CD4-positive, alpha-beta T cell treated with Interferon gamma for 1 hour (primary cell): Measurements from ENCODE around the gene SLC7A7.
A peak's percentile ranks its signal among the peaks of the same experiment; 100 is the strongest.
"Not testable (repeated sequence)": the region's sequence is repeated elsewhere in the genome, so short reads cannot be mapped to it uniquely, and the experiment has no call there.

ENCODE experiments used
- DNase-seq: peaks from one replicate; pipeline ENCODE4 v3.0.0-alpha.2; 2020

The SLC7A7 gene

GRCh38 chr14:22814941-22815713 is at the start of gene SLC7A7:
SLC7A7 (minus strand) TSS chr14:22815435; CDS start chr14:22813398, 2,037 bp downstream.
- no peak for DNase-seq

- DNase-seq, result no peak
Observed at GRCh38 chr14:22864979-22865378, 49.7 kb upstream of the SLC7A7 start.

DNA sequence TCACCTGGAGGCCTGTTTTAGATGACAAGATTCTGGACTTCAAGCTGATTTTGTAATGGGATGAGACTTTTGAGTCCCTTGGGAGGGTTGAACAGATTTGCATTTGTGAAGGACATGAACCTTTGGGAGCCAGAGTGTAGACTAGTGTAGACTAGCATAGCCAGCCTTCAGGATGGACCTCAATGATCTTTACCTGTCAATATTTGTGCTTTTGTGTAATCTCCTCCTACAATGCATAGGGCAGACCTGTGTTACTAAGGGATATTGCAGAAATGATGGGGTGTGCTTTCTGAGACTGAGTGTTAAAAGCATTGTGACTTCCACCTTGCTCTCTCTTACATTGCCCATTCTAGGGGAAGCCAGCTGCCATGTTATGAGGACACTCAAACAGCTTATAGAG is 46.4 kb upstream of the SLC7A7 start:
- no peak for DNase-seq

DNA sequence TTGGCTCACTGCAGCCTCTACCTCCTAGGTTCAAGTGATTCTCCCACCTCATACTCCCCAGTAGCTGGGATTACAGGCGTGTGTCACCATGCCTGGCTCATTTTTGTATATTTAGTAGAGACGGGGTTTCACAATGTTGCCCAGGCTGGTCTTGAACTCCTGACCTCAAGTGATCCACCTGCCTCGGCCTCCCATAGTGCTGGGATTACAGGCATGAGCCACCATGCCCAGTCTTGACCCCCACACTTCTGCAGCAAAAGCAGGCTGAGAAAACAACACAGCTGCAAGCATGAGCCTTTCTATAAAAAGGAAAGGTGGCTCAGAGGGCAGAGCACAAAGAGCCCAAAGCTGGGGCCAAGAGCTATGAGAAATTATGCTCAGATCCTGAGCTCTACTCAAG is 45.1 kb upstream of the SLC7A7 start:
- not testable (repeated sequence) for DNase-seq

DNA sequence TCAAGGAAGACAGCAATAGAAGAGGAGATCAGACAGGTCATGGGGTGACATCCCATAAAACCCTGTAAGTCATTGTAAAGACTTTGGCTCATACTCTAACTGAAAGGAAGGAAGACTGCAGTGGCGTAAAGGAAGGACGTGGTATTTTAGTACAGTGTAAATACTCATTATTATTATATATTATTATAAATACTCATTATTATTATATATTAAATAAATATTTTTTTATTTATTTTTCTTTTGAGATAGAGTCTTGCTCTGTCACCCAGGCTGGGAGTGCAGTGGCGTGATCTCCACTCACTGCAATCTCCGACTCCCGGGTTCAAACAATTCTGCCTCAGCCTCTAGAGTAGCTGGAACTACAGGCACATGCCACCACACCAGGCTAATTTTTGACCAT is 41.2 kb upstream of the SLC7A7 start:
- DNase-seq, result no peak

DNA sequence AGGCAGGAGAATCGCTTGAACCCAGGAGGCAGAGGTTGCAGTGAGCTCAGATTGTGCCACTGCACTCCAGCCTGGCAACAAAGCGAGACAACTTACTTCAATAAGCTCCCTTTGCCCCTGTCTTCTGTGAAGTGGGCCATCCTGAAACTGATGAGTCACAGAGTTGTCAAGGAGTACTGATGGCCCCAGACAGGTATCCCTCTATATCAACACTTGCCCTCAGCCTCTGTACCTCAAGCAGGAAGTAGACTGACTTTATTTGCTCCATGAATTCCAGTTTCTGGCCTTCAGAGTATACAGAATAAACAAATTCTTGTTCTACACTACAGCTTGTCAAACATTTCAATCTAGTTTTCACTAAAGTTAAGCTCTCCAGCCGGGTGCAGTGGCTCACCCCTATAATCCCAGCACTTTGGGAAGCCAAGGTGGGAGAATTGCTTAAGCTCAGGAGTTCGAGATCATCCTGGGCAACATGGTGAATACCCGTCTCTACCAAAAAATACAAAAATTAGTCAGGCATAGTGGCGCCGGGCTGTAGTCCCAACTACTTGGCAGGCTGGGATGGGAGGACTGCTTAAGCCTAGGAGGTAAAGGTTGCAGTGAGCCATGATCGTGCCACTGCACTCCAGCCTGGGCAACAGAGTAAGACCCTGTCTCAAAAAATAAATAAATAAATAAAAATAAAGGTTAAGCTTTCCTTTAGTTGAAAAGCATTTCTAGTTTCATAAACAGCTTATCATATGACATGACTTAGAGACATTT is 39.9 kb upstream of the SLC7A7 start:
- no peak for DNase-seq

DNA sequence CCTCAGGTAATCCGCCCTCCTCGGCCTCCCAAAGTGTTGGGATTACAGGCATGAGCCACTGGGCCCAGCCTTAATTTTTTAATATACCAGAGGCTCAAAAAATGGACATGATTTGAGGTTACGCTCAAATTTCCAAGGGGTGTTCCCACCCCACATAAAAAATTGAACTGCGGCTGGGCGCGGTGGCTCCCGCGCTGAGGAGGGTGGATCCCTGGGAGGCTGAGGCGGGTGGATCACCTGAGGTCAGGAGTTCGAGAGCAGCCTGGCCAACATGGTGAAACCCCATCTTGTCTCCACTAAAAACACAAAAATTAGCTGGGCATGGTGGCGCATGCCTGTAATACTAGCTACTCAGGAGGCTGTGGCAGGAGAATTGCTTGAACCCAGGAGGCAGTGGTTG is 39.1 kb upstream of the SLC7A7 start:
- DNase-seq, result not testable (repeated sequence)

DNA sequence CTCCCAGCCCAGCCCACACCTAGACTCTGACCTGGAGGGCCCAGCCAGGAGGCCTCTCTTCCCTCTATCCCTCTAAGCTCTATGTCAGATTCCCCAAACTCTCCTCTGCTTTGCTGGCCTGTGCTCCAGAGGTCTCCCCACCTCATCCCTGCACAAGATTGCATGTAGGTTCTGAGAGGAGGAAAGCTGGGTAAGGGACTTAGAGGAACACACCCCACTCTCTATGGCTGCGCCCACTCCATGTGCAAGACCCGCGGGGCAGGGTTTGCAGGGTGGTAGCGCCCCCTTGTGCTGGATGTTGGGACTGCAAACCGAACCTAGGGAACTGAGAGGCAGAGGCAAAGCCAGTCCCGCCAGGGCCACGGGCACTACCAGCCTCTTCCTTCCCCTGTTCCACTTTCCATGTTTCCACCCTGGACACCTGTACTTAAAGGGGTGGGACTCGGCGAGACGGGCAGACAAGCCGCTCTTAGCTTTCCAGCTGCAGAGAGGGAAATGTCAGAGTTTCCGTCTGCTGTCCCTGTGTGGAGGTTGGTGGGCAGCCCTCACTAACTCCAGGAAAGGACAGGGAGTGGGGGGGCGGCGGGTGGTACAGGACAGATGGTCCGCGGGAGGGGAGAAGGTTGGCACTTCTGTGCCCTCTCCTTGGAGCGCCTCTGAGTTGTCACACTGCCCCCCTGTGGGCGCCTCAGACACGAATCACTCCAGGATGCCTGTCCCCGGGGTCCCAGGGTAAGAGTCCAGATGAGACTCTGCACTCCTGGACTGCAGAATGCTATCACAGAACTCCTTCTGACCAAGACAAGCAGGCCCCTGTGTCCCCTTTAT is 37.9 kb upstream of the SLC7A7 start:
- peak; percentile 84 for DNase-seq

- no peak for DNase-seq
Observed at GRCh38 chr14:22852599-22852939, 37.3 kb upstream of the SLC7A7 start.

DNA sequence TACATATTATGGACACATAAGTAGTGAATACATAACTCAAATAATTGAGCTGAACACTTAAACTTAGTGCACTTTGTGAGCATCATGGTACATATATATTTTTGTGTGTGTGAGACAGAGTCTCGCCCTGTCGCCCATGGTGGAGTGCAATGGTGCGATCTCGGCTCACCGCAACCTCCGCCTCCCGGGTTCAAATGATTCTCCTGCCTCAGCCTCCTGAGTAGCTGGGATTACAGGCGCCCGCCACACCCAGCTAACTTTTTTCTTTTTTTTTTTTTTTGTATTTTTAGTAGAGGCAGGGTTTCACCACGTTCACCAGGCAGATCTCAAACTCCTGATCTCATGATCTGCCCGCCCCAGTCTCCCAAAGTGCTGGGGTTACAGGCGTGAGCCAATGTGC is 36.9 kb upstream of the SLC7A7 start:
- not testable (repeated sequence) for DNase-seq

- peak; percentile 14 for DNase-seq
Observed at GRCh38 chr14:22850944-22851764, 35.9 kb upstream of the SLC7A7 start.

DNA sequence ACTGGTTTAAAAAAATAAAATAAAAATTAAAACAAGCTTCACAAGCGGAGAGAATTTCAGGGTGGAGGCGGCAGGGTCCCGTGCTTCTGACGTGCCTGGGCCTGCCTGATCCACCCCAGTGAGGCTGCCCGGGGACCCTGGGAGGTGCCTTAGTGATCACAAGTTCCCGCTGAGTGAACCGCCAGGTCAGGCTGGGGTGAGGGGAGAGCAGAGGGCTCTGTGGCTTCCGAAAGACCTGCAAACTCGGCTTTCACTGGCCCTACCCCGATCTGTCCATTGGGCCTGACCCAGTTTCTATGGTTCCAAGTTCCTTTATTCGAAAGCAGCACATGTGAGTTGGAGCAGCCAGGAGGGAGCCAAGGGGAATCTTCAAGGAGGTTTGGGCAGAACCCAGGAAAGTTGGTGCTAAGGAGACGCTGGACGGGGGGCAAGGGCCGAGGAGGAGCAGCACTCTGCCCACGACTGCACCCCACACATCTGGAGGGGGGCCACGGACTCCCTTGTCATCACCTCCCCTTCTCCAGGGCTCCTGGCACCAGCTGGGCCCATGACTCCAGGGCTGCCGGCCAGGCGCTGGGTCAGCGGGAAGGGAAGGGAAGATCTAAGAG is 34.1 kb upstream of the SLC7A7 start:
- DNase-seq, result no peak

GRCh38 chr14:22848351-22849164 is 33.3 kb upstream of the SLC7A7 start:
- DNase-seq, result no peak

DNA sequence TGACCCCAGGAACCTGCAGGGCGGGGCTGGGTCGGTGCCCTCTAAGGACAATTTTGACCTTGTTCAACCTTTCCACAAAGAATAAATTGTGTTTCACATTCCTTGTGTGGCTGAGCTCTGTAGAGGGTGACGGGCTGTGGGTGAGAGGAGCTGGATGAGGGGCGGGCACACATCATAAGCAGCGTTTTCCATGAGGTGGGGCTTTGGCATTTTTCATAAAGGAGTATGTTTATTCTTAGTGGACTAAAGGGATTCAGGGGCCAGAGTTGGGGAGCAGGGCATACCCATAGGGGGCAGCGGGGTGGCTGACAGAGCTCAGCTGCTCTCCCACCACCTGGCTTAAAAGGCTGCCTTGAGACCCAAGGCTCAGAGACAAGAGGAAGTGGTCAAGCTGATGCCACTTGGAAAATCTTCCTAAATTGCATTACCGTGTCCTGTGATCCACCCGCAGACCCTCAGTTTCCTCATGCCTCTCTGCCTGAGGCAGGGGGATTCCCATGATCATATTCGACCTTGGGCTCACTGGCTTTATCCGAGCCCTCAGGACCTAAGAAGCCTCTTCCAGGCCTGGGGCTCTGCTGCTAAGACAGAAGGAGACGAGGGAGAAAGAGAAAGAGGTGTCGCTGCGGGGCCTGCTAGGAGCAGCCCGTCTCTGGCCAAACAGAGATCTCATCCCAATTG is 32.6 kb upstream of the SLC7A7 start:
- no peak for DNase-seq

DNA sequence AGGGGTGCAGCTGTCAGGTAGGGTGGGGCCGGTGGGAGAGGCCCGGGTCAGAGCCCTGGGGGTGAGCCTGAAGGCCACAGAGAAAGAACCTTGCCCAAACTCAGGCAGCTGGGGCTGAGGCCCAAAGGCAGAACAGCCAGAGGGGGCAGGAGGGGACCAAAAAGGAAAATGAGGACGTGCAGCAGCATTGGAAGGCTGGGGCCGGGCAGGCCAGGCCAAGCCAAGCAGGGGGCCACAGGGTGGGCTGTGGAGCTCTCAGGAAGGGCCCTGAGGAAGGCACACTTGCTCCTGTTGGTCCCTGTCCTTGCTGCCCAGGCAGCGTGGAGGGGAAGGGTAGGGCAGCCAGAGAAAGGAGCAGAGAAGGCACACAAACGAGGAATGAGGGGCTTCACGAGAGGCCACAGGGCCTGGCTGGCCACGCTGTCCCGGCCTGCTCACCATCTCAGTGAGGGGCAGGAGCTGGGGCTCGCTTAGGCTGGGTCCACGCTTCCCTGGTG is 31.6 kb upstream of the SLC7A7 start:
- DNase-seq, result no peak

- no peak for DNase-seq
Observed at GRCh38 chr14:22845821-22846625, 30.8 kb upstream of the SLC7A7 start.

GRCh38 chr14:22845103-22845394 is 29.8 kb upstream of the SLC7A7 start:
- DNase-seq, result no peak

GRCh38 chr14:22844221-22845102 is 29.2 kb upstream of the SLC7A7 start:
- no peak for DNase-seq
